Esophagus squamous epithelium (tissue), 4 donors: Measurements from ENCODE around the gene PKN1.

Source experiments
- POLR2A ChIP-seq, 4 donors: fragments of 450-650 bp; IDR thresholded peaks; one replicate each; pipeline ENCODE4 v1.6.1; 2017; ENCODE audit warnings: antibody characterized with exemption in 4 of 4, mild to moderate bottlenecking in 4 of 4, moderate library complexity in 3 of 4
- TF ChIP-seq, protein P1 (sequence below), 6 experiments: fragments of 450-650 bp in 4 of 6; fragments of 200-600 bp in 2 of 6; sonication (generic) in 2 of 6; IDR thresholded peaks; one replicate each; pipeline ENCODE4 v1.5.1; 2016 to 2019; ENCODE audit warnings: antibody characterized with exemption in 6 of 6, mild to moderate bottlenecking in 4 of 6, moderate library complexity in 4 of 6

DNA sequence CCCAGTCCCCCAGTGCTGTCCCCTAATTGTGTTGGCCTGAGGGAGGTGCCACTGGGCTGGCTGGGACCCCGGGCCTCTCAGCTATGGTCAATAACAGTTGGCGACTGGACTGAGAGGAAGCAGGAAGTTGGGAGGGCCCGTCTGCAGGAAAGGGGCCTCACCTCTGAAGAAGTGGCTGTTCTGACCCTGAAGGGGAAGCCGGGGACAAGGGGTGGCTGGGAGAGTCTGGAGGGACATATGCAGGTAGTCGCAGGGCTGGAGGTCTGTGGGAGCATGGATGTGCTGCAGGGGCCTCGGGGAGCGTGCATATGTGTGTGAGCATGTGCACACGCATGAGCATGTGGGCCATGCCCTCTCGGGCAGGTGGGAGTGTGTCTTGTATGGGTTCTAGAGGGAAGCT, 5.9 kb downstream of the PKN1 start:
- TF ChIP-seq POLR2A (IDR thresholded peaks at IDR 0.05) = no peak
- TF ChIP-seq, protein P1, sequence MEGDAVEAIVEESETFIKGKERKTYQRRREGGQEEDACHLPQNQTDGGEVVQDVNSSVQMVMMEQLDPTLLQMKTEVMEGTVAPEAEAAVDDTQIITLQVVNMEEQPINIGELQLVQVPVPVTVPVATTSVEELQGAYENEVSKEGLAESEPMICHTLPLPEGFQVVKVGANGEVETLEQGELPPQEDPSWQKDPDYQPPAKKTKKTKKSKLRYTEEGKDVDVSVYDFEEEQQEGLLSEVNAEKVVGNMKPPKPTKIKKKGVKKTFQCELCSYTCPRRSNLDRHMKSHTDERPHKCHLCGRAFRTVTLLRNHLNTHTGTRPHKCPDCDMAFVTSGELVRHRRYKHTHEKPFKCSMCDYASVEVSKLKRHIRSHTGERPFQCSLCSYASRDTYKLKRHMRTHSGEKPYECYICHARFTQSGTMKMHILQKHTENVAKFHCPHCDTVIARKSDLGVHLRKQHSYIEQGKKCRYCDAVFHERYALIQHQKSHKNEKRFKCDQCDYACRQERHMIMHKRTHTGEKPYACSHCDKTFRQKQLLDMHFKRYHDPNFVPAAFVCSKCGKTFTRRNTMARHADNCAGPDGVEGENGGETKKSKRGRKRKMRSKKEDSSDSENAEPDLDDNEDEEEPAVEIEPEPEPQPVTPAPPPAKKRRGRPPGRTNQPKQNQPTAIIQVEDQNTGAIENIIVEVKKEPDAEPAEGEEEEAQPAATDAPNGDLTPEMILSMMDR (IDR thresholded peaks at IDR 0.05) = no peak
